ENCODE measurements around the gene EP400.

Gene EP400

GRCh38 chr12:131923260-131923659 is 26.5 kb upstream of the EP400 start:
- H3K27me3 ChIP-seq (ENCODE audit: control insufficient read depth in 3 of 3, insufficient read depth in 3 of 3, low read depth in 1 of 3, low read length in 3 of 3) = peaks cover 0 to 5% (median 0%) of the 10 kb centered on the region in 3 experiments
- no peak overlapping the region for H2BK120ac ChIP-seq (ENCODE audit: low read depth, low read length)
- H3K4me1 ChIP-seq (ENCODE audit: control insufficient read depth in 2 of 2, insufficient read depth in 1 of 2, low read depth in 1 of 2, low read length in 2 of 2) = no peaks in the 10 kb centered on the region
- no peak for DNase-seq (ENCODE audit: low spot score)
- peaks cover 3% of the 10 kb centered on the region for H3K79me1 ChIP-seq (ENCODE audit: low read depth, low read length)
- no peak overlapping the region for H2BK5ac ChIP-seq (ENCODE audit: low read length)
- H3K9ac ChIP-seq (ENCODE audit: low read depth, low read length, poor library complexity) = no peak overlapping the region
- no peak overlapping the region for H3K4me3 ChIP-seq (ENCODE audit: low read length in 2 of 2)
- H2BK15ac ChIP-seq (ENCODE audit: low read length) = no peak overlapping the region
- H2AFZ ChIP-seq (ENCODE audit: low read length) = no peak overlapping the region
- no peak overlapping the region for H3K4me2 ChIP-seq (ENCODE audit: insufficient read depth, low read length, poor library complexity, severe bottlenecking)
- H3K4ac ChIP-seq (ENCODE audit: low read length) = no peak overlapping the region
- peak overlapping the region; percentile 17 for H3K18ac ChIP-seq (ENCODE audit: low read length)
- H2AK5ac ChIP-seq (ENCODE audit: low read depth, low read length) = peak overlapping the region; percentile 26
- H4K91ac ChIP-seq (ENCODE audit: low read depth, low read length, poor library complexity) = no peak overlapping the region
- no peak overlapping the region for H4K8ac ChIP-seq (ENCODE audit: low read depth, low read length)
- H3K27ac ChIP-seq (replicated peaks; ENCODE audit: low read length) = no peak overlapping the region
- no peak overlapping the region for H2BK12ac ChIP-seq (ENCODE audit: low read length)
- H3K36me3 ChIP-seq (replicated peaks in 1 of 2; ENCODE audit: control insufficient read depth in 2 of 2, insufficient read depth in 2 of 2, low read length in 2 of 2) = peaks cover 28 to 42% of the 10 kb centered on the region in 2 donors
- H3K14ac ChIP-seq (ENCODE audit: low read length) = no peak overlapping the region
- H3K23ac ChIP-seq (ENCODE audit: low read depth, low read length, poor library complexity) = peak overlapping the region; percentile 91
- peaks cover 3 to 5% of the 10 kb centered on the region in 2 donors for H3K9me3 ChIP-seq (replicated peaks in 1 of 2; ENCODE audit: control insufficient read depth in 2 of 2, insufficient read depth in 1 of 2, low read depth in 1 of 2, low read length in 2 of 2)
- no CpG with 5 or more reads among the region's 11 CpGs for WGBS, 2 donors (ENCODE audit: extremely low coverage in 2 of 2, insufficient read length in 2 of 2, insufficient replicate concordance in 1 of 2)

DNA sequence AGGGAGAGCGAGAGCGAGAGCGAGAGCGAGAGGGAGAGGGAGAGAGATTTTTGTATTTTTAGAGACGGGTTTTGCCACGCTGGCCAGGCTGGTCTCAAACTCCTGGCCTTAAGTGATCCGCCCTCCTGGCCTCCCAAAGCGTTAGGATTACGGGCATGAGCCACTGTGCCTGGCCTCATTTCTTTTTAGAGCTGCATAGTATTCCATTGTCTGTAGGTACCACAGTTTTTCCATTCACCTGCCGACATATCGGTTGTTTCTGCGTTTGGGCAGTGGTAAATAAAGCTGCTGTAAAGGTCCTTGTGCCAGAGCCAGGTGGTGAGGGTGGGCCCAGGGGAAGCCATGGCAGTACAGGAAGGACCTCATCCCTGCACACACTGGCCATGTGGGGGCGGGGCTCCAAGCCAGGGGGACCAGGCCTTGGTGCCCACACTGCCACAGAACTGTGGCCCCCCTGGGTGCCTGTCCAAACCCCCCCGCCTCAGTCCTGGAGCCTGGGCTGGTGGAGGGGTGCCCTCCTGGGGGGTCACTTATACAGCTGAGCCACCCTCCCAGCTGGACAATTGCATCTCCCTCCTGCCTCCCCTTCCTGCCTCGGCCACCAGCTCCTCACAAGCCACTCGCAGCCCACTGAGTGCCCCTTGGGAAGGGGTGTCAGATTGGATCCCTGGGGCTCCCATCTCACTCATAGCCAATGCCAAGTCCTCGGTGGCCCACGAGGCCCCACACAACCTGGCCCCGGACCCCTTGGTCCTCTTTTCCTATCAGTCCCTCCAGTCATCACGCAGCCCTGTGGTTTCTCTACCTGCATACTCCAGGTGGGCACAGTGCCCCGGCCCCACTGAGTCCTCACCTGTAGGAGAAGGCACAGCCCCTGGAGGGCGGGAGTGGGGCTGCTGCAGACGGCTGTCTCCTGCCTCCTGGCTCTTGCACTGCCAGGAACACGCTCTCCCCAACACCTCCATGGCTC is 22.3 kb upstream of the EP400 start:
- peaks cover 11 to 29% of the 10 kb centered on the region in 2 donors for H3K36me3 ChIP-seq (replicated peaks in 1 of 2; ENCODE audit: control insufficient read depth in 2 of 2, insufficient read depth in 2 of 2, low read length in 2 of 2)
- H4K91ac ChIP-seq (ENCODE audit: low read depth, low read length, poor library complexity) = no peak overlapping the region
- no peak overlapping the region for H3K14ac ChIP-seq (ENCODE audit: low read length)
- H3K4me1 ChIP-seq (ENCODE audit: control insufficient read depth in 2 of 2, insufficient read depth in 1 of 2, low read depth in 1 of 2, low read length in 2 of 2) = peaks cover 5% of the 10 kb centered on the region in 2 donors
- H3K79me1 ChIP-seq (ENCODE audit: low read depth, low read length) = peaks cover 6% of the 10 kb centered on the region
- H3K23ac ChIP-seq (ENCODE audit: low read depth, low read length, poor library complexity) = no peak overlapping the region
- no peak for DNase-seq (ENCODE audit: low spot score)
- H3K27ac ChIP-seq (replicated peaks; ENCODE audit: low read length) = no peak overlapping the region
- H2BK5ac ChIP-seq (ENCODE audit: low read length) = no peak overlapping the region
- H3K18ac ChIP-seq (ENCODE audit: low read length) = no peak overlapping the region
- H2AFZ ChIP-seq (ENCODE audit: low read length) = no peak overlapping the region
- H4K8ac ChIP-seq (ENCODE audit: low read depth, low read length) = no peak overlapping the region
- peak overlapping the region; percentile 20 for H2AK5ac ChIP-seq (ENCODE audit: low read depth, low read length)
- H3K4me3 ChIP-seq (ENCODE audit: low read length in 2 of 2) = no peak overlapping the region
- no peak overlapping the region for H3K4me2 ChIP-seq (ENCODE audit: insufficient read depth, low read length, poor library complexity, severe bottlenecking)
- WGBS, 2 donors (ENCODE audit: extremely low coverage in 2 of 2, insufficient read length in 2 of 2, insufficient replicate concordance in 1 of 2) = no CpG with 5 or more reads among the region's 24 CpGs
- H2BK12ac ChIP-seq (ENCODE audit: low read length) = no peak overlapping the region
- no peak overlapping the region for H3K4ac ChIP-seq (ENCODE audit: low read length)
- peaks cover 0 to 5% (median 0%) of the 10 kb centered on the region in 3 experiments for H3K27me3 ChIP-seq (ENCODE audit: control insufficient read depth in 3 of 3, insufficient read depth in 3 of 3, low read depth in 1 of 3, low read length in 3 of 3)
- H2BK120ac ChIP-seq (ENCODE audit: low read depth, low read length) = no peak overlapping the region
- no peak overlapping the region for H2BK15ac ChIP-seq (ENCODE audit: low read length)
- peak overlapping the region; percentile 38 for H3K9ac ChIP-seq (ENCODE audit: low read depth, low read length, poor library complexity)
- H3K9me3 ChIP-seq (replicated peaks in 1 of 2; ENCODE audit: control insufficient read depth in 2 of 2, insufficient read depth in 1 of 2, low read depth in 1 of 2, low read length in 2 of 2) = peaks cover 3 to 5% of the 10 kb centered on the region in 2 donors

DNA sequence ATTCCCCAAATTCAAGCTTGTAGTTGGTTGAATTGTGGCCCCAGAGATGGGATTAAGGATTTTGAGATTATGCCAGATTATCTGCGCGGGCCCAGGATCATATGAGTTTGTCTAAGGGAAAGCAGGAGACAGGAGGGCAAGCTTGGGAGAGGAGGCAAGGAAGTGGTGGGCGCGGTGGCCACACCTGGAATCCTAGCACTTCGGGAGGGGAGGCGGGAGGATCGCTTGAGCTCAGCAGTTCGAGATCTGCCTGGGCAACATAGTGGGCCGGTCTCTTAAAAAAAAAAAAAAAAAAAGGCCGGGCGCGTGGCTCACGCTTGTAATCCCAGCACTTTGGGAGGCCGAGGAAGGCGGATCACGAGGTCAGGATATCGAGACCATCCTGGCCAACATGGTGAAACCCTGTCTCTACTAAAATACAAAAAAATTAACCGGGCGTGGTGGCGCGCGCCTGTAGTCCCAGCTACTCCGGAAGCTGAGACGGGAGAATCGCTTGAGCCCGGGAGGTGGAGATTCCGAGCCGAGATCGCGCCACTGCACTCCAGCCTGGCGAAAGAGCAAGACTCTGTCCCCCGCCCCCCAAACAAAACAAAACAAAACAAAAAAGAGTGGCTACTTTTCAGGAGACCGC is 21.5 kb upstream of the EP400 start:
- Histone ChIP-seq H3K23ac (ENCODE audit: low read depth, low read length, poor library complexity) (no peak overlapping the region), H2BK12ac (ENCODE audit: low read length) (no peak overlapping the region), H4K91ac (ENCODE audit: low read depth, low read length, poor library complexity) (no peak overlapping the region), H2AK5ac (ENCODE audit: low read depth, low read length) (peak overlapping the region; percentile 20), H3K4me2 (ENCODE audit: insufficient read depth, low read length, poor library complexity, severe bottlenecking) (peak overlapping the region; percentile 80), H3K27me3 (ENCODE audit: control insufficient read depth in 3 of 3, insufficient read depth in 3 of 3, low read depth in 1 of 3, low read length in 3 of 3) (peaks cover 0 to 5% (median 0%) of the 10 kb centered on the region in 3 experiments), H3K14ac (ENCODE audit: low read length) (no peak overlapping the region), H3K18ac (ENCODE audit: low read length) (no peak overlapping the region), H3K4me3 (ENCODE audit: low read length in 2 of 2) (peak overlapping the region; percentile 87 to 93), H2AFZ (ENCODE audit: low read length) (peak overlapping the region; percentile 100), H3K4ac (ENCODE audit: low read length) (no peak overlapping the region), H3K27ac (replicated peaks; ENCODE audit: low read length) (no peak overlapping the region), H2BK5ac (ENCODE audit: low read length) (no peak overlapping the region), H4K8ac (ENCODE audit: low read depth, low read length) (no peak overlapping the region), H3K4me1 (ENCODE audit: control insufficient read depth in 2 of 2, insufficient read depth in 1 of 2, low read depth in 1 of 2, low read length in 2 of 2) (peaks cover 5% of the 10 kb centered on the region in 2 donors), H3K9me3 (replicated peaks in 1 of 2; ENCODE audit: control insufficient read depth in 2 of 2, insufficient read depth in 1 of 2, low read depth in 1 of 2, low read length in 2 of 2) (peaks cover 3 to 5% of the 10 kb centered on the region in 2 donors), H3K79me1 (ENCODE audit: low read depth, low read length) (peaks cover 6% of the 10 kb centered on the region), H3K36me3 (replicated peaks in 1 of 2; ENCODE audit: control insufficient read depth in 2 of 2, insufficient read depth in 2 of 2, low read length in 2 of 2) (peaks cover 14 to 32% of the 10 kb centered on the region in 2 donors), H2BK15ac (ENCODE audit: low read length) (no peak overlapping the region), H3K9ac (ENCODE audit: low read depth, low read length, poor library complexity) (no peak overlapping the region), H2BK120ac (ENCODE audit: low read depth, low read length) (no peak overlapping the region)
- DNase-seq (ENCODE audit: low spot score) = no peak
- no CpG with 5 or more reads among the region's 33 CpGs for WGBS, 2 donors (ENCODE audit: extremely low coverage in 2 of 2, insufficient read length in 2 of 2, insufficient replicate concordance in 1 of 2)
